ENCODE data around the gene DNER.

The DNER gene

DNA sequence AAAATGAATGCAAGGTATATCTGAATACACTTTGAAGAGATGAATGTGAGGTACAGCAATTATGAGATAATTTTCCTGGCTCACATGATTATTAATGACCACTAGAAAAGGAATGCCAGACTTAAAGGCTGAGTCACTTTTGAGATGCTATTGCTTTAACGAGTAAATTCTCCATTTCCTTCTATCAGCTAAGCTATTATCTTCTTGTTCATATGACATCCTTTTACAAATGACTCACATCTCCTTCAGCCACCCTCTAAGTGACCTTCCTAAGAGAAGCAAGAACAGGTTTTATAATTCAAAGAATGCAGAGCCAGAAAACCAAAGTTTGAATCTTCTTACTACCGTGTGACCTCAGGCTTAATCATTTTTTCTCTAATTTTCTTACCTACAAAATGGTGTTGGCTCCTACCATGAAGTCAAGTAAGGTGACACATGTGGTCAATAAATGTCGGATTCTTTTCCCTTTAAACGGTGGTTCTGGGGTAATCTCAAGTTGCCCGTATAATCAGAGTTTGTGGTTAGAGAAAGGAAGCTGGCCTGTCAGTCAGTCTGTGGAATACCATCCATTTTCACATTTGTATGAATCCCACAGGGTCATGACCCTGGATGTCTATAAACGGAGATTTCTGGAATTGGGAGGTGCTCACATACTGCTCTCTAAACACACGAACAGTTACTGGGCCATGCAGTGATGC, 259.3 kb downstream of the DNER start:
- Histone ChIP-seq H3K9me3 (ENCODE audit: insufficient read depth, low read length) (no peaks in the 10 kb centered on the region), H3K79me2 (ENCODE audit: low read length) (no peaks in the 10 kb centered on the region), H4K20me1 (ENCODE audit: insufficient read depth, low read length) (no peaks in the 10 kb centered on the region), H3K4me2 (ENCODE audit: low read length) (no peak overlapping the region), H3K27ac (ENCODE audit: low read length) (no peak overlapping the region), H3K27me3 (ENCODE audit: low read depth, low read length) (no peaks in the 10 kb centered on the region), H3K4me1 (ENCODE audit: low read length) (no peaks in the 10 kb centered on the region), H3K36me3 (replicated peaks; ENCODE audit: low read depth, low read length) (no peaks in the 10 kb centered on the region), H3K4me3 (ENCODE audit: low read length) (no peak overlapping the region), H2AFZ (ENCODE audit: low read depth, low read length) (no peak overlapping the region), H3K9ac (ENCODE audit: low read length) (no peak overlapping the region)
- TF ChIP-seq, protein P1, sequence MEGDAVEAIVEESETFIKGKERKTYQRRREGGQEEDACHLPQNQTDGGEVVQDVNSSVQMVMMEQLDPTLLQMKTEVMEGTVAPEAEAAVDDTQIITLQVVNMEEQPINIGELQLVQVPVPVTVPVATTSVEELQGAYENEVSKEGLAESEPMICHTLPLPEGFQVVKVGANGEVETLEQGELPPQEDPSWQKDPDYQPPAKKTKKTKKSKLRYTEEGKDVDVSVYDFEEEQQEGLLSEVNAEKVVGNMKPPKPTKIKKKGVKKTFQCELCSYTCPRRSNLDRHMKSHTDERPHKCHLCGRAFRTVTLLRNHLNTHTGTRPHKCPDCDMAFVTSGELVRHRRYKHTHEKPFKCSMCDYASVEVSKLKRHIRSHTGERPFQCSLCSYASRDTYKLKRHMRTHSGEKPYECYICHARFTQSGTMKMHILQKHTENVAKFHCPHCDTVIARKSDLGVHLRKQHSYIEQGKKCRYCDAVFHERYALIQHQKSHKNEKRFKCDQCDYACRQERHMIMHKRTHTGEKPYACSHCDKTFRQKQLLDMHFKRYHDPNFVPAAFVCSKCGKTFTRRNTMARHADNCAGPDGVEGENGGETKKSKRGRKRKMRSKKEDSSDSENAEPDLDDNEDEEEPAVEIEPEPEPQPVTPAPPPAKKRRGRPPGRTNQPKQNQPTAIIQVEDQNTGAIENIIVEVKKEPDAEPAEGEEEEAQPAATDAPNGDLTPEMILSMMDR (IDR thresholded peaks at IDR 0.05; ENCODE audit: low read depth, low read length), result no peak
- TF ChIP-seq EZH2phosphoT487 (IDR thresholded peaks at IDR 0.05; ENCODE audit: low read depth), result no peak

DNA sequence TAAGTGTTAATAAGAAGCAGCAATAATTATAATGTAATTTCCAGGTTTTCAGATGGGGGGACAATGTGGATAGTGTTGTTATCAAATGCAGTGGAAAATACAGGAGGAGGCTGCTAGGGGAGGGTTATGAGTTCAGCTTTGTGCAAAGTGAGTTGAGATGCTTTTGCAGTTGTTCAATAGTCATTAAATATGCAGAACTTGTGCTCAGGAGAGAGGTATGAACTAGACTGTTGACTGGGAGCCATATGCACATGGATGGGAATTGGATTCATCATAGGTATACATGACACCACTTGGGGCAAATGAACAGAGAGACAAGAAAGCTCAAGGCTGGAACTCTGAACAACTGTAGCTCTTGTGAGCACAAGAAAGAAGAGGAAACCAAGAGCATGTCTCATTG, 261.1 kb downstream of the DNER start:
- TF ChIP-seq, protein P1 (IDR thresholded peaks at IDR 0.05; ENCODE audit: low read depth, low read length), result no peak
- TF ChIP-seq EZH2phosphoT487 (IDR thresholded peaks at IDR 0.05; ENCODE audit: low read depth), result no peak
- Histone ChIP-seq H3K27ac (ENCODE audit: low read length) (no peak overlapping the region), H3K9me3 (ENCODE audit: insufficient read depth, low read length) (no peaks in the 10 kb centered on the region), H2AFZ (ENCODE audit: low read depth, low read length) (no peak overlapping the region), H3K79me2 (ENCODE audit: low read length) (no peaks in the 10 kb centered on the region), H3K4me1 (ENCODE audit: low read length) (no peaks in the 10 kb centered on the region), H3K36me3 (replicated peaks; ENCODE audit: low read depth, low read length) (no peaks in the 10 kb centered on the region), H3K9ac (ENCODE audit: low read length) (no peak overlapping the region), H3K4me3 (ENCODE audit: low read length) (no peak overlapping the region), H3K4me2 (ENCODE audit: low read length) (no peak overlapping the region), H3K27me3 (ENCODE audit: low read depth, low read length) (no peaks in the 10 kb centered on the region), H4K20me1 (ENCODE audit: insufficient read depth, low read length) (no peaks in the 10 kb centered on the region)

DNA sequence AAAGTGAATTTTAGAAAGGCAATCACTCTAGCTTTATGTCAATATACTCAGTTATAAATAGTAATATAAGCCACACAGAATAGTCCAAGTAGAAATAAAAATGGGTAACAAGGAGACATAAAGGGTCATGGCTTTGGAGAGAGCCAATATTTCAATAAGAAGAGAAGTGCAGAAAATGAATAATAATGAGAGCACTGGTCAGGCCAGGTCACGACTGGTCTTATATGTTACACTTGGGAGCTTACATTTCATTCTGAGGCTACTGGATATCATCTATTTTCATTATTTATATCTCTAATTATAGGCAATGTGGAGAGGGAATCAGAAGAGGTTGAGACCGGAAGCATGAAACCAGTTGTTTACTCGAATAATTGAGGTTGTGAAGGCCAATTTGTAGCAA, 262.5 kb downstream of the DNER start:
- H3K79me2 ChIP-seq (ENCODE audit: low read length), result no peaks in the 10 kb centered on the region
- no peaks in the 10 kb centered on the region for H3K9me3 ChIP-seq (ENCODE audit: insufficient read depth, low read length)
- no peaks in the 10 kb centered on the region for H3K27me3 ChIP-seq (ENCODE audit: low read depth, low read length)
- H3K36me3 ChIP-seq (replicated peaks; ENCODE audit: low read depth, low read length), result no peaks in the 10 kb centered on the region
- no peaks in the 10 kb centered on the region for H4K20me1 ChIP-seq (ENCODE audit: insufficient read depth, low read length)
- H3K4me3 ChIP-seq (ENCODE audit: low read length), result no peak overlapping the region
- H3K9ac ChIP-seq (ENCODE audit: low read length), result no peak overlapping the region
- no peak overlapping the region for H2AFZ ChIP-seq (ENCODE audit: low read depth, low read length)
- no peaks in the 10 kb centered on the region for H3K4me1 ChIP-seq (ENCODE audit: low read length)
- H3K27ac ChIP-seq (ENCODE audit: low read length), result no peak overlapping the region
- no peak overlapping the region for H3K4me2 ChIP-seq (ENCODE audit: low read length)
- TF ChIP-seq EZH2phosphoT487 (IDR thresholded peaks at IDR 0.05; ENCODE audit: low read depth), result no peak
- TF ChIP-seq, protein P1 (IDR thresholded peaks at IDR 0.05; ENCODE audit: low read depth, low read length), result no peak

DNA sequence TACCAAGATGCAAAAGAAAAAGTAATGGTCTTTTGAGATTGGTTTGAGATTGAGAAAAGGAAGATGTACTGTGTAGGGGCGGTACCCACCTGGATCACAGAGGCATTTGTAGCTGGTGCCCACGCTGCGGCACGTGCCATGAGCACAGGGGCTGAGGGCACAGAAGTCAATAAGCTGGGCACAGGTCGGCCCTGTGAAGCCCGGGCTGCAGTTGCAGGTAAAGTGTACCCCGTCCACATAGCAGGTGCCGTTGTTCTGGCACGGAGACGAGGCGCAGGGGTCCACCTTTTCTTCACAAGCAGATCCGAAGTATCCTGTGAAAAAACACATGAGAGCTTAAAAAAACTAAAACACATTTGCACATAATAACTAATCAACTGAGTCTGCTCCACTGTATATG, 267.1 kb downstream of the DNER start:
- H3K27ac ChIP-seq (ENCODE audit: low read length), result no peak overlapping the region
- H3K9ac ChIP-seq (ENCODE audit: low read length), result no peak overlapping the region
- H3K9me3 ChIP-seq (ENCODE audit: insufficient read depth, low read length), result no peaks in the 10 kb centered on the region
- no peaks in the 10 kb centered on the region for H4K20me1 ChIP-seq (ENCODE audit: insufficient read depth, low read length)
- no peak overlapping the region for H3K4me3 ChIP-seq (ENCODE audit: low read length)
- H3K4me1 ChIP-seq (ENCODE audit: low read length), result no peaks in the 10 kb centered on the region
- no peaks in the 10 kb centered on the region for H3K79me2 ChIP-seq (ENCODE audit: low read length)
- H3K4me2 ChIP-seq (ENCODE audit: low read length), result no peak overlapping the region
- no peaks in the 10 kb centered on the region for H3K36me3 ChIP-seq (replicated peaks; ENCODE audit: low read depth, low read length)
- TF ChIP-seq, protein P1 (IDR thresholded peaks at IDR 0.05; ENCODE audit: low read depth, low read length), result no peak
- no peak for TF ChIP-seq EZH2phosphoT487 (IDR thresholded peaks at IDR 0.05; ENCODE audit: low read depth)
- no peak overlapping the region for H2AFZ ChIP-seq (ENCODE audit: low read depth, low read length)
- H3K27me3 ChIP-seq (ENCODE audit: low read depth, low read length), result no peaks in the 10 kb centered on the region

All from OCI-LY3 (cell line).